Common myeloid progenitor, CD34-positive (primary cell): ENCODE measurements around the gene RPL36A.

Source experiments
- CTCF ChIA-PET: fragments of 350-600 bp; sonication (Branson Sonifier 250); formaldehyde crosslinking; loops from one replicate; lab custom pipeline; 2021; ENCODE audit warnings: antibody characterized with exemption; lab: Charles Lee
- POLR2A ChIA-PET: fragments of 350-600 bp; sonication (Branson Sonifier 250); formaldehyde crosslinking; loops from one replicate; lab custom pipeline; 2021; ENCODE audit warnings: antibody characterized with exemption; lab: Charles Lee
- DNase-seq, 3 donors: peaks; one replicate each; pipeline versions ENCODE4 v3.0.0 to v3.0.0-alpha.2; 2013
- H3K27ac ChIP-seq, 2 experiments: 1 replicate in 1 of 2; 2 replicates in 1 of 2; pipeline ENCODE4 v1.7.0; 2013; ENCODE audit warnings: inconsistent platforms in 2 of 2, low read length in 2 of 2, mild to moderate bottlenecking in 2 of 2, low read depth in 1 of 2, moderate library complexity in 1 of 2; ENCODE audit not compliant: severe bottlenecking in 2 of 2, insufficient read depth in 1 of 2, poor library complexity in 1 of 2
- H3K27me3 ChIP-seq, 5 experiments: replicated peaks in 2 of 5; 1 replicate in 3 of 5; 2 replicates in 2 of 5; pipeline versions ENCODE4 v1.6.1 to v1.7.0; 2013; ENCODE audit warnings: low read length in 4 of 5, mild to moderate bottlenecking in 2 of 5, moderate library complexity in 2 of 5, inconsistent platforms in 1 of 5; ENCODE audit not compliant: insufficient read depth in 5 of 5, control insufficient read depth in 4 of 5
- H3K36me3 ChIP-seq, 4 experiments: 1 replicate in 2 of 4; 2 replicates in 2 of 4; pipeline versions ENCODE4 v1.6.1 to v1.7.0; 2013; ENCODE audit warnings: low read length in 3 of 4, control low read depth in 1 of 4, mild to moderate bottlenecking in 1 of 4; ENCODE audit not compliant: control insufficient read depth in 4 of 4, insufficient read depth in 4 of 4
- H3K4me1 ChIP-seq, 4 experiments: 1 replicate in 3 of 4; 2 replicates in 1 of 4; pipeline versions ENCODE4 v1.6.1 to v1.7.1; 2013; ENCODE audit warnings: low read length in 3 of 4, mild to moderate bottlenecking in 3 of 4, control low read depth in 1 of 4, inconsistent platforms in 1 of 4, moderate library complexity in 1 of 4; ENCODE audit not compliant: control insufficient read depth in 4 of 4, insufficient read depth in 4 of 4; ENCODE audit errors: control extremely low read depth in 1 of 4
- H3K4me3 ChIP-seq, 7 experiments: 1 replicate in 4 of 7; 2 replicates in 3 of 7; pipeline versions ENCODE4 v1.5.1 to v1.7.0; 2013; ENCODE audit warnings: mild to moderate bottlenecking in 7 of 7, low read length in 6 of 7, moderate library complexity in 6 of 7, inconsistent platforms in 2 of 7, low read depth in 2 of 7, control low read depth in 1 of 7; ENCODE audit not compliant: insufficient read depth in 4 of 7, control insufficient read depth in 1 of 7; ENCODE audit errors: extremely low read depth in 1 of 7
- H3K9me3 ChIP-seq, 5 experiments: 1 replicate in 4 of 5; 2 replicates in 1 of 5; pipeline versions ENCODE4 v1.6.1 to v1.7.1; 2013; ENCODE audit warnings: low read length in 4 of 5, mild to moderate bottlenecking in 2 of 5, inconsistent platforms in 1 of 5, low read depth in 1 of 5, moderate library complexity in 1 of 5; ENCODE audit not compliant: control insufficient read depth in 4 of 5, insufficient read depth in 2 of 5; ENCODE audit errors: control extremely low read depth in 1 of 5
- WGBS: methylation state at CpG from one replicate; pipeline ENCODE4 v1.1.5; 2013; ENCODE audit not compliant: insufficient coverage; 5-methylcytosine and 5-hydroxymethylcytosine counted together

The RPL36A gene

DNA sequence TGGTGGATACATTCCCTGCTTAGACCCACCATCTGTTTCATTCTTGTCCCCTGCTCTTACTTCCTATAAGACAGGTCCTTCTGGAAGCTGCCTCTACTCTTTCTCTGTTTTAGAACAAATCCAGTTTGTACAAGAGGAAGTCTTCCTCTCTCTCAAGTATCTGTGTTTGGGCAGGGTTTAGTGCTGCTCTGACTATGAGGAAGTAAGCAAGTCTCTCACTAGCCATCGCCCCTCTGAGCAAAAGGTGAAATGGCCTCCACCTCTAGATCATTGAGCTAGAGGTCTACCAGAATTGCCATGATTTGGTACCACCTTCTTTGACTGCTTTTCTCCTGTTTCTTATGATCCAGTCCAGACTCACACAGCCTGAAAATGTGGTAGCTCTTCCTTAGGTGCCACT lies 13.3 kb upstream of the RPL36A start:
- peaks cover 0 to 2% (median 0%) of the 10 kb centered on the region in 5 experiments for H3K27me3 ChIP-seq
- 20% methylated on average over 1 of the region's 1 CpG for WGBS
- H3K4me1 ChIP-seq, result peaks cover 0 to 3% (median under 1%) of the 10 kb centered on the region in 4 experiments
- ChIA-PET POLR2A (no interaction called here), CTCF (interaction anchor here (1.4 kb wide), 1 partner anchor 8 kb away, joined by 3 read pairs; the partner anchor contains the start of gene BTK)
- no peak overlapping the region for H3K4me3 ChIP-seq
- H3K27ac ChIP-seq, result no peak overlapping the region
- H3K9me3 ChIP-seq, result no peaks in the 10 kb centered on the region
- peak in 1 of 3 donors; percentile 17 for DNase-seq
- peaks cover 0 to 15% (median 1%) of the 10 kb centered on the region in 4 experiments for H3K36me3 ChIP-seq

GRCh38 chrX:101383679-101384205 lies 7.1 kb upstream of the RPL36A start:
- no peaks in the 10 kb centered on the region for H3K27me3 ChIP-seq
- WGBS, result 41% methylated on average over 2 of the region's 4 CpGs
- ChIA-PET POLR2A (no interaction called here), CTCF (interaction anchor here (0.8 to 1.1 kb wide), 2 partner anchors 9 to 18 kb away, joined by 3 to 4 read pairs; no protein-coding TSS in a partner anchor)
- no peaks in the 10 kb centered on the region for H3K9me3 ChIP-seq
- H3K27ac ChIP-seq, result no peak overlapping the region
- peaks cover 10 to 35% (median 17%) of the 10 kb centered on the region in 4 experiments for H3K4me1 ChIP-seq
- H3K36me3 ChIP-seq, result no peaks in the 10 kb centered on the region
- peak overlapping the region in 2 of 7 experiments; percentile 52 to 56 for H3K4me3 ChIP-seq
- DNase-seq, result peak in 2 of 3 donors; percentile 47 to 53

GRCh38 chrX:101385026-101385684 lies 5.7 kb upstream of the RPL36A start:
- Histone ChIP-seq H3K4me3 (peak overlapping the region in 6 of 7 experiments; percentile 51 to 75 (median 62)), H3K27me3 (no peaks in the 10 kb centered on the region), H3K4me1 (peaks cover 10 to 38% (median 17%) of the 10 kb centered on the region in 4 experiments), H3K9me3 (no peaks in the 10 kb centered on the region), H3K36me3 (no peaks in the 10 kb centered on the region), H3K27ac (peak overlapping the region; percentile 38 to 79)
- POLR2A ChIA-PET, result no interaction called here
- DNase-seq, result no peak
- CTCF ChIA-PET, result interaction anchor here (1.1 kb wide), 1 partner anchor 8 kb away, joined by 3 read pairs; no protein-coding TSS in a partner anchor
- 77% methylated on average over 7 of the region's 7 CpGs for WGBS

GRCh38 chrX:101385795-101386541 lies 4.8 kb upstream of the RPL36A start, which contains the start of gene BTK:
Gene BTK (minus strand): TSS chrX:101386191. CDS start chrX:101375284, 10,907 bp downstream.
- WGBS, result 47% methylated on average over 8 of the region's 9 CpGs
- Histone ChIP-seq H3K9me3 (no peaks in the 10 kb centered on the region), H3K27ac (peak within 1 kb of the TSS; percentile 38 to 79), H3K36me3 (no peaks in the 10 kb centered on the region), H3K27me3 (peaks cover 0 to 4% (median 0%) of the 10 kb centered on the region in 5 experiments), H3K4me1 (peaks cover 10 to 40% (median 17%) of the 10 kb centered on the region in 4 experiments), H3K4me3 (peak within 1 kb of the TSS; percentile 11 to 75 (median 61))
- ChIA-PET CTCF (interaction anchor here (1.1 kb wide), 1 partner anchor 9 kb away, joined by 3 read pairs; no protein-coding TSS in a partner anchor), POLR2A (no interaction called here)
- DNase-seq, result peak in 2 of 3 donors; percentile 68 to 73

GRCh38 chrX:101386542-101386885 lies 4.3 kb upstream of the RPL36A start:
- ChIA-PET POLR2A (no interaction called here), CTCF (no interaction called here)
- Histone ChIP-seq H3K4me3 (peak overlapping the region in 5 of 7 experiments; percentile 51 to 75 (median 62)), H3K27me3 (peaks cover 0 to 4% (median 0%) of the 10 kb centered on the region in 5 experiments), H3K9me3 (no peaks in the 10 kb centered on the region), H3K36me3 (no peaks in the 10 kb centered on the region), H3K27ac (peak overlapping the region; percentile 38 to 79), H3K4me1 (peaks cover 11 to 42% (median 18%) of the 10 kb centered on the region in 4 experiments)
- peak in 2 of 3 donors; percentile 23 to 31 for DNase-seq
- 82% methylated on average over 6 of the region's 6 CpGs for WGBS

- DNase-seq, result no peak
- H3K4me1 ChIP-seq, result peaks cover 17 to 45% (median 23%) of the 10 kb centered on the region in 4 experiments
- WGBS, result 87% methylated on average over 3 of the region's 3 CpGs
- no peaks in the 10 kb centered on the region for H3K9me3 ChIP-seq
- H3K27ac ChIP-seq, result no peak overlapping the region
- H3K4me3 ChIP-seq, result no peak overlapping the region
- peaks cover 0 to 4% (median 0%) of the 10 kb centered on the region in 5 experiments for H3K27me3 ChIP-seq
- POLR2A ChIA-PET, result no interaction called here
- CTCF ChIA-PET, result no interaction called here
- H3K36me3 ChIP-seq, result peaks cover 0 to 6% (median 3%) of the 10 kb centered on the region in 4 experiments
These were observed 2.2 kb upstream of the RPL36A start for GRCh38 chrX:101388604-101389003.
